Lower leg skin (tissue), 3 donors: ENCODE measurements around the gene SAPCD2.

Source experiments
- CTCF ChIP-seq, 3 donors: fragments of 450-650 bp; IDR thresholded peaks; one replicate each; pipeline ENCODE4 v1.5.1; 2016; ENCODE audit warnings: antibody characterized with exemption in 3 of 3, mild to moderate bottlenecking in 3 of 3, moderate library complexity in 2 of 3
- POLR2A ChIP-seq, 2 donors: fragments of 450-650 bp; IDR thresholded peaks; one replicate each; pipeline ENCODE4 v1.6.1; 2016 to 2017; ENCODE audit warnings: antibody characterized with exemption in 2 of 2, mild to moderate bottlenecking in 1 of 2, moderate library complexity in 1 of 2

GRCh38 chr9:137108608-137109249 lies 38.4 kb upstream of the SAPCD2 start:
- TF ChIP-seq POLR2A (IDR thresholded peaks at IDR 0.05) (no peak), CTCF (IDR thresholded peaks at IDR 0.05) (no peak)
